GM19351 (cell line): ENCODE results near the gene KDM6B.

Experiments
- ATAC-seq: cut with Tn5 transposase; IDR thresholded peaks from one replicate; pipeline ENCODE4 v1.9.1; 2021; ENCODE audit warnings: mild to moderate bottlenecking, moderate library complexity; ENCODE audit not compliant: unreplicated experiment

The KDM6B gene

GRCh38 chr17:7867881-7868329 is 33.9 kb downstream of the KDM6B start:
- no peak for ATAC-seq

GRCh38 chr17:7873051-7873450 is 39.0 kb downstream of the KDM6B start:
- ATAC-seq, result no peak

DNA sequence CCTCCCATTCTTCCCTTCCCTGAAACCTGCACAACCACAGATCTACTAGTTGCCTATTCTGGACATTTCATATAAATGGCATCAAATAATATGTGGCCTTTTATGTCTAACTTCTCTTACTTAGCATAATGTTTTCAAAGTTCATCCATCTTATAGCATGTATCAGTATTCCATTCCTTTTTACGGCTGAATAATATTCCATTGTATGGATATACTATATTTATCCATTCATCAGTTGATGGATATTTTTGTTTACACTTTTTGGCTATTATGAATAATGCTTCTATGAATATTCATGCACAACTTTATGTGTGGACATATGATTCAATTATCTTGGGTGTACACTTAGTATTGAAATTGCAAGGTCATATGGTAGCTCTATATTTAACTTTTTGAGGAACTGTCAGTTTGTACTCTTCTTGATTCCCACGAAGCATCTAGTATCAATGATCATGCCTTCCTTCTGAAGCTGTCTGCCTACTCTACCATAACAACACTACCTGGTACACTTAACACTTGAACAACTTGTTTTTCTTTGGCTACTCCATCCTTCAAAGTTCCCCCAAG is 41.9 kb downstream of the KDM6B start:
- no peak for ATAC-seq

DNA sequence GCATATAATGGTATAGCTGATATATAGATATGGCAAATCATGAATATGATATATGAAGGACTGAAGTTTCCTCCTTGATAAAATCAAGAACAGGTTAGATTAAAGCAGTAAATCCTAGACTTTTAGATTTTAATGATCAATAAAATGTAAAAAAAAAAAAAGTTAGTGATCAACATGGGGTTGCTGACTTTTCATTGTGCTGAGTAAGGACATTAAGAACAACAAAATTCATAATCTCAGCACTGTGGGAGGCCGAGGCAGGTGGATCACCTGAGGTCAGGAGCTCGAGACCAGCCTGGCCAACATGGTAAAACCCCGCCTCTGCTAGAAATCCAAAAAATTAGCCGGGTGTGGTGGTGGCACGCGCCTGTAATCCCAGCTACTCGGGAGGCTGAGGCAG is 44.2 kb downstream of the KDM6B start:
- no peak for ATAC-seq

- no peak for ATAC-seq
Observed at GRCh38 chr17:7880076-7880868, 46.3 kb downstream of the KDM6B start.

DNA sequence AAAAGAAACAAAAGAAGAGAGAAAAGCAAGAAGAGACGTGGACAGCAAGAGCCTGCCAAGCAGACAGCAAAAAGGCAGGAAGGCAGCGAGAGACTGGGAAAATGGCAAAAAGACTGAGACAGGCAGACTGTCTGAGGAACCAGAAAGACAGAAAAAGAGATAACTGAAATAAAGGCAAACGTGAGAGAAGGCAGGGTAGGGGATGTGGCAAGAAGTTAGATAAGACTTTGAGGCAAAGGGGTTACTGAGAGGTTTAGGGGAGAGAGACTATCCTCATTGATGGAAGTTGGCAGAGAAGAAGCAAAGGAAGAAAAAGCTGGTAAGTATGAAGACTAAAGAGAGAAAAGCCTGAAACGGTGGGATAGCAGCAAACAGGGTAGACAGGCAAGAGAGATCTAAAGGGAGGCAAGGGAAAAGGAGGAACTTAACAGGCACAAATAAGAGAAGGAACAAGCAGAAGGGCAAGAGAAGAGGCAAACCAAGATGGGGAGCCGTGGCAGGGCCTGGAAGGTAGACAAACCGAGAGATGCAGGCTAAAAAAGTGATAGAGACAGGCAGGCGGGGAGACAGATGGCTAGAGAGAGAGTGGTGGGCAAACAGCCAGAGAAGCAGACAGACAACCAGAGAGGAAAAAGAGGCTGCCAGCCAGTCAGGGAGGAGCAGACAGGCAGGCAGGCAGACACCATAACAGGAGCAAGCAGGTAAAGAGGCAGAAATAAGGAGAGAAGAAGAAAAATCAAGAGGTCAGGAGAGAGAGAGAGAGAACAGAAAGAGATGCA is 47.4 kb downstream of the KDM6B start:
- ATAC-seq, result no peak

- no peak for ATAC-seq
Observed at GRCh38 chr17:7882068-7882467, 48.1 kb downstream of the KDM6B start.

- ATAC-seq, result no peak
Observed at GRCh38 chr17:7882629-7883028, 48.6 kb downstream of the KDM6B start.
